OCI-LY7 (cell line): ENCODE data around the gene KIF21B. TPM values are rescaled to one million over a fixed set of nuclear protein-coding genes. Genes with fewer than 3 reads are reported as not detected.

ENCODE experiments used
- BruUV-seq: library from RNA; stranded (reverse); fragments of 400-500 nt; replicated peaks from 2 replicates; lab custom pipeline; 2021; lab: Mats Ljungman, UMichigan
- CTCF ChIA-PET: fragments of 300-600 bp; sonication (Branson Sonifier 250); formaldehyde crosslinking; loops from one replicate; lab custom pipeline; 2022; ENCODE audit warnings: antibody characterized with exemption; ENCODE audit not compliant: unreplicated experiment; lab: Charles Lee
- POLR2A ChIA-PET: fragments of 300-600 bp; sonication (Branson Sonifier 250); formaldehyde crosslinking; loops from one replicate; lab custom pipeline; 2022; ENCODE audit warnings: antibody characterized with exemption; lab: Charles Lee
- DNase-seq: peaks from one replicate; pipeline ENCODE4 v3.0.0-alpha.2; 2015; ENCODE audit warnings: low spot score
- H2AFZ ChIP-seq: fragments of 200-600 bp; sonication (generic), shearing (Covaris generic); 2 replicates; pipeline ENCODE4 v1.6.1; 2014; ENCODE audit warnings: mild to moderate bottlenecking, antibody characterized with exemption, low read length, moderate library complexity
- H3K27ac ChIP-seq: fragments of 200-600 bp; sonication (generic); 2 replicates; pipeline ENCODE4 v1.5.1; 2014; ENCODE audit warnings: mixed run types, low read depth, mild to moderate bottlenecking, moderate library complexity, low read length, inconsistent platforms; ENCODE audit not compliant: poor library complexity, severe bottlenecking
- H3K36me3 ChIP-seq: fragments of 200-600 bp; sonication (generic); 2 replicates; pipeline ENCODE4 v1.6.1; 2014; ENCODE audit warnings: mild to moderate bottlenecking, antibody characterized with exemption, low read length, moderate library complexity, mixed read lengths; ENCODE audit not compliant: insufficient read depth
- H3K4me1 ChIP-seq: fragments of 200-600 bp; sonication (generic); 2 replicates; pipeline ENCODE4 v1.5.1; 2014; ENCODE audit warnings: mild to moderate bottlenecking, low read length; ENCODE audit not compliant: insufficient read depth, poor library complexity, severe bottlenecking
- H3K4me2 ChIP-seq: fragments of 200-600 bp; sonication (generic); 2 replicates; pipeline ENCODE4 v1.6.1; 2014; ENCODE audit warnings: mild to moderate bottlenecking, low read length
- H3K4me3 ChIP-seq: fragments of 200-600 bp; sonication (generic); 2 replicates; pipeline ENCODE4 v1.5.1; 2014; ENCODE audit warnings: mild to moderate bottlenecking, low read depth, low read length; ENCODE audit not compliant: poor library complexity, severe bottlenecking
- H3K79me2 ChIP-seq: fragments of 200-600 bp; sonication (generic); 2 replicates; pipeline ENCODE4 v1.6.1; 2016; ENCODE audit warnings: low read depth, mild to moderate bottlenecking, low read length, moderate library complexity, mixed read lengths; ENCODE audit not compliant: insufficient read depth
- H3K9me2 ChIP-seq: fragments of 200-600 bp; sonication (generic); 2 replicates; pipeline ENCODE4 v1.6.1; 2016; ENCODE audit warnings: mild to moderate bottlenecking, low read length, mixed read lengths; ENCODE audit not compliant: insufficient read depth
- H3K9me3 ChIP-seq: fragments of 200-600 bp; sonication (generic); 2 replicates; pipeline ENCODE4 v1.6.1; 2014; ENCODE audit warnings: mild to moderate bottlenecking, mixed run types, low read length, mixed read lengths
- H4K20me1 ChIP-seq: fragments of 200-600 bp; sonication (generic); 2 replicates; pipeline ENCODE4 v1.6.1; 2014; ENCODE audit warnings: mild to moderate bottlenecking, antibody characterized with exemption, low read length, moderate library complexity, mixed read lengths; ENCODE audit not compliant: insufficient read depth
- CTCF ChIP-seq: fragments of 200-600 bp; sonication (generic); conservative IDR thresholded peaks from 2 replicates; pipeline ENCODE4 v1.5.1; 2014; ENCODE audit warnings: mild to moderate bottlenecking, antibody characterized with exemption, low read length, moderate library complexity, mixed read lengths
- EZH2phosphoT487 ChIP-seq: fragments of 200-600 bp; sonication (generic); IDR thresholded peaks from 2 replicates; pipeline ENCODE4 v1.6.1; 2018; ENCODE audit warnings: low read depth, borderline replicate concordance, mild to moderate bottlenecking, mixed run types, antibody characterized with exemption, low read length, moderate library complexity, mixed read lengths
- intact Hi-C: fragments of 100-400 bp; cut with micrococcal nuclease; formaldehyde crosslinking; loops from one replicate; pipeline ENCODE4 v1.10.0; 2022; ENCODE audit not compliant: unreplicated experiment
- total RNA-seq, 2 experiments: library from RNA; depleted of rRNA in 1 of 2; stranded (reverse); fragments of >200 nt in 1 of 2; shearing (Covaris generic) in 1 of 2; gene quantifications; 2 replicates each; pipeline ENCODE4 v1.2.3, GENCODE V29; 2014 to 2022

Gene KIF21B
- total RNA-seq, 2 experiments from 2014 or later = 30.5 to 65.7 TPM

GRCh38 chr1:201004154-201004553, 19.4 kb downstream of the KIF21B start:
- Histone ChIP-seq H3K4me1 (no peaks in the 10 kb centered on the region), H3K36me3 (peaks cover 53% of the 10 kb centered on the region), H3K9me3 (no peaks in the 10 kb centered on the region), H3K4me2 (no peak overlapping the region), H3K4me3 (no peak overlapping the region), H3K27ac (no peak overlapping the region), H2AFZ (no peak overlapping the region), H4K20me1 (no peaks in the 10 kb centered on the region; the same call in 1 of the 2 replicates), H3K79me2 (no peaks in the 10 kb centered on the region), H3K9me2 (no peaks in the 10 kb centered on the region)
- ChIA-PET CTCF (no interaction called here), POLR2A (interaction anchor here (0.9 kb wide), 1 partner anchor 32 kb away, joined by 3 read pairs; no protein-coding TSS in a partner anchor)
- intact Hi-C loops = no loop called here
- BruUV-seq = no TSS peak
- no peak for DNase-seq
- TF ChIP-seq EZH2phosphoT487 (no peak), CTCF (no peak)

- intact Hi-C loops = no loop called here
- H3K36me3 ChIP-seq = peaks cover 69% of the 10 kb centered on the region
- TF ChIP-seq EZH2phosphoT487 (no peak), CTCF (no peak)
Measured at GRCh38 chr1:201002510-201002909, 21.0 kb downstream of the KIF21B start.

GRCh38 chr1:201001962-201002361, 21.6 kb downstream of the KIF21B start:
- H3K4me3 ChIP-seq = no peak overlapping the region
- intact Hi-C loops = no loop called here
- ChIA-PET POLR2A (no interaction called here), CTCF (interaction anchor here (1.1 kb wide), 1 partner anchor 19 kb away, joined by 3 read pairs; no protein-coding TSS in a partner anchor)
- H3K9me3 ChIP-seq = no peaks in the 10 kb centered on the region
- no peaks in the 10 kb centered on the region for H3K4me1 ChIP-seq
- H4K20me1 ChIP-seq = no peaks in the 10 kb centered on the region; the same call in 1 of the 2 replicates
- TF ChIP-seq CTCF (no peak), EZH2phosphoT487 (no peak)
- peaks cover 72% of the 10 kb centered on the region for H3K36me3 ChIP-seq
- no TSS peak for BruUV-seq
- H3K9me2 ChIP-seq = no peaks in the 10 kb centered on the region
- H2AFZ ChIP-seq = no peak overlapping the region
- no peak overlapping the region for H3K27ac ChIP-seq
- no peak for DNase-seq
- H3K79me2 ChIP-seq = no peaks in the 10 kb centered on the region
- no peak overlapping the region for H3K4me2 ChIP-seq

More at GRCh38 chr1:201002510-201002909, 21.0 kb downstream of the KIF21B start:
- H3K4me2 ChIP-seq = no peak overlapping the region
- DNase-seq = no peak
- ChIA-PET POLR2A (no interaction called here), CTCF (interaction anchor here (1.1 kb wide), 1 partner anchor 19 kb away, joined by 3 read pairs; no protein-coding TSS in a partner anchor)
- no peaks in the 10 kb centered on the region for H3K9me3 ChIP-seq
- H3K79me2 ChIP-seq = no peaks in the 10 kb centered on the region
- H3K4me1 ChIP-seq = no peaks in the 10 kb centered on the region
- no peaks in the 10 kb centered on the region; the same call in 1 of the 2 replicates for H4K20me1 ChIP-seq
- H2AFZ ChIP-seq = no peak overlapping the region
- no peak overlapping the region for H3K4me3 ChIP-seq
- H3K9me2 ChIP-seq = no peaks in the 10 kb centered on the region
- no peak overlapping the region for H3K27ac ChIP-seq
- BruUV-seq = no TSS peak
